Mesenteric fat pad (tissue), 1 donor: ENCODE measurements around the gene AQP5. TPM values are rescaled to one million over a fixed set of nuclear protein-coding genes. Genes with fewer than 3 reads are reported as not detected.

ENCODE experiments used
- DNase-seq: peaks from one replicate; pipeline ENCODE4 v3.0.0-alpha.2; 2020; ENCODE audit warnings: low spot score
- total RNA-seq: library from RNA; stranded (reverse); fragmentation: NEBNext Ultra II Directional; extraction: Animal tissue kit (Norgen Biotek cat#: 25700); gene quantifications from one replicate; pipeline ENCODE4 v1.2.1, GENCODE V29; 2021
- donor health status: DM: yes; HTN: yes; CAD: no.

AQP5 gene
- total RNA-seq, 1 donor from 2014 or later: not detected

GRCh38 chr12:49949866-49950265, 11.8 kb upstream of the AQP5 start:
- peak; percentile 39 for DNase-seq

- DNase-seq: peak; percentile 83
These were observed 11.1 kb upstream of the AQP5 start, which contains the start of gene AQP2 for GRCh38 chr12:49950273-49951251. AQP2 (plus strand) TSS chr12:49950737; CDS start chr12:49950831, 94 bp downstream.

DNA sequence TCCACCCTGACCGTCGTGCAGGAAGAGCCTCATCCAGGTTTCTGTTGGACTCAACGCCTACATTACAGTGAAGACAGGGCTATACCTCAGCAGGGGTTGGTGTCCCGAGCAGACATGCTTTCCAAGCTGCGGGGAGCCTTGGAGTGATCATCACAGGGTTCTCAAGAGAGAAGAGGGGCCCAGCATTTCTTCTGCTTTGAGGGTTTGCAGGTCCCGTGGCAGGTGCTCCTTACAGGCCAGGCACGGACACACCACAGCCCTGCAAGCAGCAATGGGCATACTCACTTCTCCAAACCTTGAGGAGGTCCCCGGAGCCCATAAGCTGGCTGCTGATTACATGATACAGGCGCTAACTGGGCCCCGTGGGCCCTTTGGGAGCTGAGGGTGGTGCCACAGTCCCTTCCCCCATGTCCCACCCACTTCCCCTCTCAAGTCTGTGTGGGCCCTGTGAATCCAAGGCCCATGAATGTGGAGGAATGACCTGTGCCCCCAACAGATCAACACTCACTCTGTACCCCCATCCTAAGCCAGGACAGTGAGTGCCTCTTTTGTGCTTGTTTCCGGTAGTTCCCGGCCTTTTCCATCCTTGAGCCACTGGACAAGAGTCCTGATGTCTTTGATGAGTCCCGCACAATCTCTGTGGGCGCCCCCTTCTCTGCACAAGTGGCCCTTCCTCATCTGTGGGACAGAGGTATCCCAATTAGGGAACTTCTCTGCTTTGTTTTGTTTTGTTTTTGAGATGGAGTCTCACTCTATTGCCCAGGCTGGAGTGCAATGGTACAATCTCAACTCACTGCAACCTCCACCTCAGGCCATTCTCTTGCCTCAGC, 10.0 kb upstream of the AQP5 start:
- DNase-seq: peak; percentile 62

- no peak for DNase-seq
These were observed 9.1 kb upstream of the AQP5 start for GRCh38 chr12:49952391-49953055.

GRCh38 chr12:49953151-49953550, 8.5 kb upstream of the AQP5 start:
- no peak for DNase-seq

DNA sequence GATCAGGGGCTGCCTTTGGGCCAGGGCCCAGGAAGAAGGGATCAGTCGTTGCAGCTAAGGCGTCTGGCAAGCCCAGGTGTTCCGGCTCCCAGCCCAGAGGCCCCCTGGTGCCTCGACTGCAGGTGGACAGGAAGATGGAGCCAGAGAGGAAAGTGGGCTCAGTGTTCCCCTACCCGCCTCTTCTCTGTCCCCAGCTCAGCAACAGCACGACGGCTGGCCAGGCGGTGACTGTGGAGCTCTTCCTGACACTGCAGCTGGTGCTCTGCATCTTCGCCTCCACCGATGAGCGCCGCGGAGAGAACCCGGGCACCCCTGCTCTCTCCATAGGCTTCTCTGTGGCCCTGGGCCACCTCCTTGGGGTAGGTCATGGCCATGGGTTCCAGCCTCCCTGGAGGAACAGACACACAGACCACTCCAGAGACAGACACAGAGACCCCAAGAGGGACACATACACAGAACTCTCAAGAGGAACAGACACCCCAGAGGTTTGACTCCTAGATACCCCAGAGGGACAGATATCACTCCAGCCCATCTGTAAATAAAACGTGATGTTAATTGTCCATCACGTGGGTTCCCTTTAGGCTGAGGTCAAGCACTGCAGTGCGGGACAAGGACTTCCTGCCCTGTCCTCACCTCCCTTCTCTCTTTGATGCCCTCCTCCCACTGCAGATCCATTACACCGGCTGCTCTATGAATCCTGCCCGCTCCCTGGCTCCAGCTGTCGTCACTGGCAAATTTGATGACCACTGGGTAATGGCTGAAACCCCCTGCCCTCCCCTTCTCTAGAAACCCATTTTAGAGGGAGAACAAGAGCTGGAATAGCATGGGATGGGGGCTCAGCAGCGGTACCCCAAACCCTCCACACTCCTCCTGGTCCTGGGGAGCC, 7.5 kb upstream of the AQP5 start:
- DNase-seq: no peak

DNA sequence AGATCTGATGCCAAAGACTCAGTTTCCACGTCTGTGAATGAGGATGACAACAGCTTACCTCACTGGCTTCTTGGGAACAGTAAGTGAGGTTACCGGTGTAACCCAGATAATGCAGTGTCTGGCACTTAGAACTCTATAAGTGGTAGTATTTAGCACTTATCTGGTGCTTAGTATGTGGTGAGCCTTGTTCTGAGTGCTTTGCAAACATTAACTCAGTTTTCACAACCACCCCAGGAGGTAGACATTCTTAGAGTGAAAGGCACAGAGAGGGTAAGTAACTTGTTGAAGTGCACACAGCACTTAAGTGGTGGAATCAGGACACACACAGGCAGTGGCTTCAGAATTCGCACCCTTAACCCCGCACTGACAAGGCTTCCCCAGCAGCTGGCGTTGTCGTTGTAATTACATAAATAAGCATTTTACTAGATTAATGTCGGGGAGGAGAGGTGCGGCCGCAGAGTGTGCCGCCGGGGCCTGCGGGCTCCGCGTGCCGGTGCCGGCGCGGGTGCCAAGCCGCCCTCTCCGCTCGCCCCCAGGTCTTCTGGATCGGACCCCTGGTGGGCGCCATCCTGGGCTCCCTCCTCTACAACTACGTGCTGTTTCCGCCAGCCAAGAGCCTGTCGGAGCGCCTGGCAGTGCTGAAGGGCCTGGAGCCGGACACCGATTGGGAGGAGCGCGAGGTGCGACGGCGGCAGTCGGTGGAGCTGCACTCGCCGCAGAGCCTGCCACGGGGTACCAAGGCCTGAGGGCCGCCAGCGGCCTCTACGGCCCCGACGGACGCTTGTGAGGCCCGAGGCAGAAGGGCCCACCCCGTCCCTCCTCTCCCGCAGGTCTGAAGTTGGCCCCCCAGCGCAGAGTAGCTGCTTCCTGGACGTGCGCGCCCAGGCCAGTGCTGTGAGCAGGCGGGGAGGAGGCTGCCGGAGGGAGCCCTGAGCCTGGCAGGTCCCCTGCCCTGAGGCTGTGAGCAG, 6.5 kb upstream of the AQP5 start:
- DNase-seq: no peak

- DNase-seq: no peak
These were observed 5.6 kb upstream of the AQP5 start for GRCh38 chr12:49955899-49956662.

GRCh38 chr12:49956663-49957569, 4.8 kb upstream of the AQP5 start:
- DNase-seq: no peak

DNA sequence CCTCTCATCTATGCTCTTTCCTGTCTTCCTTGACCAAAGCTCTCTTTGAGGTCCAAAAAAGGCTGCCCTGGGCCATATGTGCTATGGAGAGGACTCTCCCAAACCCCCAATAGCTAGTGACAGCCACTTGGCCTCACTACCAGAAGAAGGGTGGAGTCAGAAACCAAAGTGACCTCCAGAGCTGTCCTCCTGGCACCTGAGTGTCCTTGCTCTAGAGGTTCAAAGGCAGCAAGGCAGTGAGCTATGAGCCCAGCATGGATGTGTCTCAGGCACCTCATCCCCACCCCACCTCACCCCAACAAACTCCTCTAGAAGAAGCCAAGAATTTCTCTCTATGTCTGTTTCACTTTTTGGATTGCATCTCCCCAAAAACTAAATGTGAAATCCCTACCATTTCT, 4.1 kb upstream of the AQP5 start:
- DNase-seq: no peak

DNA sequence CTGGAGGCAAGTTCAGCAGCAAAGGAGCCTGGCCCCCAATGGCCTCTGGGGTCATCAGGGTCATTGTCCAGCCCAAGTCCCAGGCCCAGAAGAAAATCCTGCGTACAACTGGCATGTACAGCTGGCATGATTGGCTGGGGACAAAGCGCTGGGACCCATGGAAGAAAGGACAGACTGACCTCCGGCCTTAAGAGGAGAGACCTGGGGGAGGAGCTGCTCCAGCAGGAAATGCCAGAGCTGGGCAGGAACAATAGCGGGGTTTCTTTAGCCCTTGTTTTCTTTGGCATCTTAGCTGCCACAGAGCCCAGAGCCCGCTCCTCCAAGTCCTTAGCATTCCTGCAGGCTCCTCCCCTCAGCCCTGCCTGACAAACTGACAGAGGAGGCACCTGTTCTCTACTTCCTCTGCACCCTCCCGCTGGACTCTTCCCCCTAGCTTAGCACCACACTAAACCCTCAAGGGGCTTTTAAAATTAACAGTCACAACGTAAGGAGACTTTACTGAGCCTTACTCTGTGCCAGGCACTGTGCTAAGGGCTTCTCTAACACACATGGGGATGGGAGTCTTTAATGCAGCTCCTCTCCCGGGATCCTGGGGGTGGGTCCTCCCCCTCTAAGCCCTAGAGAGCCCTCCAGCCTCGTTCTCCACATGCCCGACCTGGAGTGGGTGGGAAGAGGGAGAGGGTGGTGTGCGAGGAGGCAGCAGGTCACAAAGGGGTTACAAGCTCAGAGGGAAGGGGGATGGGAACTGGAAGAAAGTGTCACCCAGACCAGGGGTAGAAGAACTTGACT, 1.8 kb upstream of the AQP5 start:
- DNase-seq: no peak

- no peak for DNase-seq
These were observed 1.1 kb upstream of the AQP5 start for GRCh38 chr12:49960474-49961110.

DNA sequence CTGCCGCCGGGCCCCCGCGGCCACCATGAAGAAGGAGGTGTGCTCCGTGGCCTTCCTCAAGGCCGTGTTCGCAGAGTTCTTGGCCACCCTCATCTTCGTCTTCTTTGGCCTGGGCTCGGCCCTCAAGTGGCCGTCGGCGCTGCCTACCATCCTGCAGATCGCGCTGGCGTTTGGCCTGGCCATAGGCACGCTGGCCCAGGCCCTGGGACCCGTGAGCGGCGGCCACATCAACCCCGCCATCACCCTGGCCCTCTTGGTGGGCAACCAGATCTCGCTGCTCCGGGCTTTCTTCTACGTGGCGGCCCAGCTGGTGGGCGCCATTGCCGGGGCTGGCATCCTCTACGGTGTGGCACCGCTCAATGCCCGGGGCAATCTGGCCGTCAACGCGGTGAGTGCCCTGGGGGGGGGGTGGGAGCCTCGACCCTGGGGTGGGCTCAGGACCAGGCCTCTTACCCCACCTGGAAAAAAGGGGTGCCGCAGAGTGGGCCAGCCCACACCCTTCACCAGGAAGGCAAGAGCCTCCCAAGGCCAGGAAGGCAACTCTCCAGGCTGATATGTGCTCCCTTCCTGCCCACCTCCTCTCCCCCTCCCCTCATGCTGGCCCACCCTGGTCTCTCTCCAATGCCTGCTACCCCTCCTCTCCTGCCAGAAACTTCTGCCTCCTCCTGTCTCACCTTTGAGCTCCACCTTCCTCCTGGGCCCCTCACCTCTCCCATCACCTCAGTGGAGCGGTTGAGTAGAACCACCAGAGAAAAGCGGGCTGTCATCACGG, 507 bp downstream of the AQP5 start:
- DNase-seq: no peak

DNA sequence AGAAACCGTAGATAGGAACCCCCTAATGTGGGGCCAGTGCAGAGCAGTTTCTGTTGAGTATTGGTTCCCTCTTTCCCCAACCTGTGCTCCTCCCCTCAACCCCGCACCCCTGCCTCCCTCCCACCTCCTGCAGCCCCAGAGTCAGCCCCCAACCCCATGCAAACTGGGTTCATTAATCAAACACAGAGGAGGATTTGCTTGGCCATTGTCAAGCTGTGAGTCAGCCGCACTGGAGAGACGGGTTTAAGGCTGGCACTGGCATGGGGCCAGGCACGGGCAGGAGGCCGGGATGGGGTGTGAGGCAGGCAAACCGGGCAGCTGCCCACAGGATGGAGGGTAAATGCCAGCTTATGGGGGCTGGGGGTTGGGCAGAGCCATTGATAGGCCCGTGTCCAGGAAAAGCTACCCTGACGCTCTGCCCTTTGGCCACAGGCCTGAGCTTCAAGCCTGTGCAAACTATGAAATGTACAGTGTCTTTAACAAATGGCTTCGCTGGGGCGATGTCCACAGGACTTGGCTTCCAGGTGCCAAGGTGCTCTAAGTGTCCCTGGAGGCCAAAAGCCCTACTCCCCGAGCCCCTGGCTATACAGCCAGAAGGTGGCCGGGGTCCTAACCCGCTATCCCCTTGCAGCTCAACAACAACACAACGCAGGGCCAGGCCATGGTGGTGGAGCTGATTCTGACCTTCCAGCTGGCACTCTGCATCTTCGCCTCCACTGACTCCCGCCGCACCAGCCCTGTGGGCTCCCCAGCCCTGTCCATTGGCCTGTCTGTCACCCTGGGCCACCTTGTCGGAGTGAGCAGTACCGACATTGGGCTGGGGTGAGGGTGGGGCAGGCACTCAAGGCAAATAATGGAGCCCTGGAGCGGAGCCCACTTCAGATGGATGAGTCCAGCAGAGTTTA, 1.4 kb downstream of the AQP5 start:
- no peak for DNase-seq
